Epithelial cell of esophagus (primary cell): ENCODE results near the gene ACTRT2.

Experiments
- DNase-seq: peaks from one replicate; pipeline ENCODE4 v3.0.0; 2010; ENCODE audit warnings: low read depth
- H3K4me3 ChIP-seq: 2 replicates; pipeline ENCODE4 v1.5.1; 2011; ENCODE audit warnings: mild to moderate bottlenecking, low read length, control low read depth
- CTCF ChIP-seq: IDR thresholded peaks from 2 replicates; pipeline ENCODE4 v1.5.1; 2011; ENCODE audit warnings: low read depth, mild to moderate bottlenecking, low read length, control low read depth, inconsistent platforms; ENCODE audit not compliant: insufficient read depth; ENCODE audit errors: missing control alignments

The ACTRT2 gene

GRCh38 chr1:3011127-3011526 is 10.1 kb upstream of the ACTRT2 start:
- no peak for DNase-seq
- no peak for TF ChIP-seq CTCF
- H3K4me3 ChIP-seq, result no peak overlapping the region

GRCh38 chr1:3011631-3012455 is 9.4 kb upstream of the ACTRT2 start:
- TF ChIP-seq CTCF, result no peak
- H3K4me3 ChIP-seq, result no peak overlapping the region
- DNase-seq, result no peak

- DNase-seq, result no peak
- TF ChIP-seq CTCF, result no peak
- no peak overlapping the region for H3K4me3 ChIP-seq
These were observed 8.6 kb upstream of the ACTRT2 start for GRCh38 chr1:3012456-3013291.

- DNase-seq, result no peak
- H3K4me3 ChIP-seq, result no peak overlapping the region
- no peak for TF ChIP-seq CTCF
These were observed 7.8 kb upstream of the ACTRT2 start for GRCh38 chr1:3013371-3014049.

GRCh38 chr1:3014050-3014440 is 7.2 kb upstream of the ACTRT2 start:
- H3K4me3 ChIP-seq, result no peak overlapping the region
- DNase-seq, result no peak
- no peak for TF ChIP-seq CTCF

- no peak overlapping the region for H3K4me3 ChIP-seq
- DNase-seq, result no peak
- TF ChIP-seq CTCF, result no peak
These were observed 6.6 kb upstream of the ACTRT2 start for GRCh38 chr1:3014443-3015268.
